Germinal center (tissue), 1 donor: Measurements from ENCODE around the gene TRPC4AP.
"Not testable (repeated sequence)": the region's sequence is repeated elsewhere in the genome, so short reads cannot be mapped to it uniquely, and the experiment has no call there.

Experiments used
- DNase-seq: peaks from one replicate; pipeline ENCODE4 v3.0.0; 2012; ENCODE audit warnings: mixed read lengths, low spot score

Gene TRPC4AP

GRCh38 chr20:35092524-35093266, at the start of gene TRPC4AP:
TSS of gene TRPC4AP (minus strand) at chr20:35092807. CDS start at chr20:35092781, 26 bp downstream.
- peak; percentile 90 for DNase-seq

GRCh38 chr20:35135867-35136586, 43.4 kb upstream of the TRPC4AP start:
- DNase-seq: no peak

- DNase-seq: no peak
Measured at GRCh38 chr20:35134880-35135279, 42.3 kb upstream of the TRPC4AP start.

GRCh38 chr20:35134472-35134871, 41.9 kb upstream of the TRPC4AP start:
- no peak for DNase-seq

- no peak for DNase-seq
Measured at GRCh38 chr20:35133735-35134134, 41.1 kb upstream of the TRPC4AP start.

GRCh38 chr20:35133031-35133430, 40.4 kb upstream of the TRPC4AP start:
- no peak for DNase-seq

GRCh38 chr20:35131934-35132333, 39.3 kb upstream of the TRPC4AP start:
- DNase-seq: no peak

GRCh38 chr20:35129647-35130069, 37.1 kb upstream of the TRPC4AP start:
- DNase-seq: no peak

GRCh38 chr20:35125753-35126152, 33.1 kb upstream of the TRPC4AP start:
- DNase-seq: no peak

GRCh38 chr20:35122756-35123405, 30.3 kb upstream of the TRPC4AP start:
- DNase-seq: no peak

- no peak for DNase-seq
Measured at GRCh38 chr20:35121186-35121585, 28.6 kb upstream of the TRPC4AP start.

- no peak for DNase-seq
Measured at GRCh38 chr20:35120012-35120701, 27.6 kb upstream of the TRPC4AP start.

GRCh38 chr20:35117629-35118028, 25.0 kb upstream of the TRPC4AP start:
- DNase-seq: no peak

GRCh38 chr20:35117196-35117595, 24.6 kb upstream of the TRPC4AP start:
- DNase-seq: no peak

GRCh38 chr20:35116258-35116657, 23.7 kb upstream of the TRPC4AP start:
- no peak for DNase-seq

- no peak for DNase-seq
Measured at GRCh38 chr20:35115606-35116005, 23.0 kb upstream of the TRPC4AP start.

- DNase-seq: not testable (repeated sequence)
Measured at GRCh38 chr20:35112276-35112675, 19.7 kb upstream of the TRPC4AP start.

GRCh38 chr20:35111141-35111888, 18.7 kb upstream of the TRPC4AP start:
- DNase-seq: no peak

GRCh38 chr20:35108921-35109320, 16.3 kb upstream of the TRPC4AP start:
- DNase-seq: no peak

GRCh38 chr20:35106827-35107380, 14.3 kb upstream of the TRPC4AP start:
- no peak for DNase-seq

- DNase-seq: no peak
Measured at GRCh38 chr20:35104685-35105295, 12.2 kb upstream of the TRPC4AP start.
